B cell (primary cell): ENCODE data around the gene SEC63.

ENCODE experiments used
- EZH2 ChIP-seq: IDR thresholded peaks from 2 replicates; pipeline ENCODE4 v1.6.1; 2012; ENCODE audit warnings: borderline replicate concordance, low read depth, mild to moderate bottlenecking, moderate library complexity, low read length; ENCODE audit not compliant: insufficient read depth, poor library complexity, severe bottlenecking
- TF ChIP-seq, protein P1 (sequence below): fragments of 200-600 bp; IDR thresholded peaks from one replicate; pipeline ENCODE4 v1.8.0; 2022; ENCODE audit warnings: antibody characterized with exemption, mild to moderate bottlenecking

DNA sequence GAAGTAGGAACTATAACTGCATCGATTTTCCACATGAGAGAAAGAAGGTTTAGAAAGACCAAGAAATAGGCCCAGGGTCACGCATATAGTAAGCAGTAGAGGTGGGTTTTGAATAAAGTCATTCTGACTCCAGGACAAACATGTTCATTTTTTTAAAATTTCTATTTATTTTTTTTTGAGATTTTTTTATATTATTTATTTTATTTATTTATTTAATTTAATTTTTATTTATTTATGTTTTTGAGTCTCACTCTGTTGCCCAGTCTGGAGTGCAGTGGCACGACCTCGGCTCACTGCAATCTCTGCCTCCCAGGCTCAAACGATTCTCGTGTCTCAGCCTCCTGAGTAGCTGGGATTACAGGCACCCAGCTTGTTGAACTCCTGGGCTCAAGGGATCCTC, 13.2 kb upstream of the SEC63 start:
- TF ChIP-seq, protein P1, sequence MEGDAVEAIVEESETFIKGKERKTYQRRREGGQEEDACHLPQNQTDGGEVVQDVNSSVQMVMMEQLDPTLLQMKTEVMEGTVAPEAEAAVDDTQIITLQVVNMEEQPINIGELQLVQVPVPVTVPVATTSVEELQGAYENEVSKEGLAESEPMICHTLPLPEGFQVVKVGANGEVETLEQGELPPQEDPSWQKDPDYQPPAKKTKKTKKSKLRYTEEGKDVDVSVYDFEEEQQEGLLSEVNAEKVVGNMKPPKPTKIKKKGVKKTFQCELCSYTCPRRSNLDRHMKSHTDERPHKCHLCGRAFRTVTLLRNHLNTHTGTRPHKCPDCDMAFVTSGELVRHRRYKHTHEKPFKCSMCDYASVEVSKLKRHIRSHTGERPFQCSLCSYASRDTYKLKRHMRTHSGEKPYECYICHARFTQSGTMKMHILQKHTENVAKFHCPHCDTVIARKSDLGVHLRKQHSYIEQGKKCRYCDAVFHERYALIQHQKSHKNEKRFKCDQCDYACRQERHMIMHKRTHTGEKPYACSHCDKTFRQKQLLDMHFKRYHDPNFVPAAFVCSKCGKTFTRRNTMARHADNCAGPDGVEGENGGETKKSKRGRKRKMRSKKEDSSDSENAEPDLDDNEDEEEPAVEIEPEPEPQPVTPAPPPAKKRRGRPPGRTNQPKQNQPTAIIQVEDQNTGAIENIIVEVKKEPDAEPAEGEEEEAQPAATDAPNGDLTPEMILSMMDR = no peak
- TF ChIP-seq EZH2 = no peak
